ENCODE measurements around the gene MSH2. TPM values are rescaled to one million over a fixed set of nuclear protein-coding genes. Genes with fewer than 3 reads are reported as not detected.

MSH2 gene
- total RNA-seq, 1 experiment from 2014 or later, result 53.8 TPM

DNA sequence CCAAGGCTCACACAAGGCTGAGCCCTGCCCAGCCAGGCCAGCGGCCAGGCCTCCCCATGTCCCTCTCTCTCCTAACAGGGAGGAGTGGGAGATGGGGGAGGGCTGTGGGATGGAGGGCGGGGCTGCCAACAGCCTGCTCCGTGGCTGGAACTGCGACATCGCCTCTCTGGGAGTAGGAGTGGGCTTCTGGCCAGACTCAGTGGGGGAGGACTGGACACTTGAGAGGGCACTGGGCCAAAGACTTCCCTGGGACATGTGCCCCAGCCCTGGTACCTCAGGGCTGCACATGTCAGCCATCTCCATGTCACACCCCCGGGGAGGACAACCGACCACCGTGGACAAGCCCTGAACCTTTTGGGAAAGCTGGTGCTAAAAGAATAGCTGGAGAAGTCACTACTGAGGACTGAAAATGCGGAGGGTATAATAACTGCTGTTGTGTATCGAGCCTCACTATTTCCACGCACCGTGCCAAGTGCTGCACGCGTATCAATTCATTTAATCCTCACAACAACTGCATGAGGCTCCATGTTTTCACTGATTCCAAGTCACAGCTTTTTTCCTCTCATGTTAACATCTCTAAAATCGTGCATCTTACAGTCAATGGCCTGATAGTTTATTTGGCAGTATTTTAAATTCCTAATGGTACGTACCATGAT lies 127.3 kb downstream of the MSH2 start:
- DNase-seq (ENCODE audit: low read depth), result no peak

DNA sequence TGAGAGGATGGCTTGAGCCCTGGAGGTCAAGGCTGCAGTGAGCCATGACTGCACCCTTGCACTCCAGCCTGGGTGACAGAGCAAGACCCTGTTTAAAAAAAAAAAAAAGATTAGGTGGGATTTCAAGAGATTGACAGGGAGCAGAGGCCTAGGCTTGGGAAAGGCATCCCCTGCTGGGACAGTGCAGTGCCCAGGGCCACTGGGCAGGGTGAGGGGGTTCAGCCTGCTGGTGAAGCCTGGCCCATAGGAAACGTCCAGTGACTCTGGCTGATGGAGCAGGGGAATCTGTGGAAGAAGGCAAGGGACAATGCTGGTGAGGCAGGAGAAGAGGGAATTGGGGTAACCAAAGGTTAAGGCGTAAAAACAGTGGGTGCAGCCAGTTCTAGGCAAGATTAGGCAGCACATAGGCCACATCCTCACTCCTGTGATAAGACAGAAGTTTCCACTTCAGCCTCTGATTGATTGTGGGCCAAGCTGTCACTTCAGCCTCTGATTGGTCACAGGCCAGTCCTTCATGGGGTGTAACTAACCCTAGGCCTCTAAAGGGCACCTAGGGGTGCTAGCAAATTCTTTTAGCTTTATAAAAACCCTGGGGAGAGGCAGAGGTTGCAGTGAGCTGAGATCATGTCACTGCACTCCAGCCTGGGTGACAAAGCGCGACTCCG lies 128.6 kb downstream of the MSH2 start:
- no peak for DNase-seq (ENCODE audit: low read depth)

Small RNAs within 50 kb of the gene (small RNA-seq; reads per million reads assigned to genes)
- gene MIR559, result not detected
- gene RF00017, result not detected
- not detected for gene RN7SKP119

Other genes with a start within 250 kb of the MSH2 start
- 0.10 and 0.70 TPM in 2 replicates for gene STPG4, start 247.8 kb upstream of the MSH2 start, total RNA-seq (2014; rRNA removed; shearing (Covaris generic))
- gene CALM2, start 226.6 kb upstream of the MSH2 start, total RNA-seq (2014; rRNA removed; shearing (Covaris generic)), result 702 and 730 TPM in 2 replicates
- gene EPCAM, start 33.8 kb upstream of the MSH2 start, total RNA-seq (2014; rRNA removed; shearing (Covaris generic)), result not detected in 2 replicates
- gene KCNK12, start 167.8 kb downstream of the MSH2 start, total RNA-seq (2014; rRNA removed; shearing (Covaris generic)), result 0.03 and 0.05 TPM in 2 replicates